Loucy (cell line): ENCODE measurements around the gene NTSR2.

ENCODE experiments used
- CTCF ChIP-seq: fragments of 200-600 bp; sonication (generic); conservative IDR thresholded peaks from 2 replicates; pipeline ENCODE4 v1.5.1; 2014; ENCODE audit warnings: mild to moderate bottlenecking, antibody characterized with exemption, low read length
- EZH2phosphoT487 ChIP-seq: fragments of 200-600 bp; IDR thresholded peaks from 2 replicates; pipeline ENCODE4 v1.6.1; 2018; ENCODE audit warnings: antibody characterized with exemption, mild to moderate bottlenecking, moderate library complexity, borderline replicate concordance

GRCh38 chr2:11629851-11630250 is 40.1 kb downstream of the NTSR2 start:
- TF ChIP-seq CTCF (no peak), EZH2phosphoT487 (no peak)
